Lower leg skin (tissue), 4 donors: ENCODE data around the gene AGBL5. TPM values are rescaled to one million over a fixed set of nuclear protein-coding genes. Genes with fewer than 3 reads are reported as not detected.
"Not testable (repeated sequence)": the region's sequence is repeated elsewhere in the genome, so short reads cannot be mapped to it uniquely, and the experiment has no call there.

Experiments used
- DNase-seq, 2 donors: peaks; one replicate each; pipeline ENCODE4 v3.0.0-alpha.2; 2019; ENCODE audit warnings: low spot score in 2 of 2
- H3K4me3 ChIP-seq: fragments of 200-600 bp; sonication (generic); 2 replicates; pipeline ENCODE4 v1.5.1; 2017; ENCODE audit warnings: mild to moderate bottlenecking, low read depth; ENCODE audit not compliant: poor library complexity, severe bottlenecking
- POLR2A ChIP-seq, 2 donors: fragments of 450-650 bp; IDR thresholded peaks; one replicate each; pipeline ENCODE4 v1.6.1; 2016 to 2017; ENCODE audit warnings: antibody characterized with exemption in 2 of 2, mild to moderate bottlenecking in 1 of 2, moderate library complexity in 1 of 2
- WGBS, 2 donors: methylation state at CpG; one replicate each; pipeline ENCODE4 v1.1.5; 2018; 5-methylcytosine and 5-hydroxymethylcytosine counted together
- intact Hi-C: fragments of 100-400 bp; cut with DNase I; formaldehyde crosslinking; loops from one replicate; pipeline ENCODE4 v1.15.0; 2023; ENCODE audit warnings: low total_unique reads
- total RNA-seq, 4 donors: library from RNA; depleted of rRNA; stranded (reverse); fragments of >200 nt; gene quantifications; one replicate each; pipeline ENCODE4 v1.1.0, GENCODE V29; 2016
- TF ChIP-seq, protein P1 (sequence below), 3 donors: fragments of 450-650 bp; IDR thresholded peaks; one replicate each; pipeline ENCODE4 v1.5.1; 2016; ENCODE audit warnings: antibody characterized with exemption in 3 of 3, mild to moderate bottlenecking in 3 of 3, moderate library complexity in 2 of 3

AGBL5 gene
- total RNA-seq, 4 donors from 2014 or later, result 9.4 to 17.0 (median 16.4) TPM

DNA sequence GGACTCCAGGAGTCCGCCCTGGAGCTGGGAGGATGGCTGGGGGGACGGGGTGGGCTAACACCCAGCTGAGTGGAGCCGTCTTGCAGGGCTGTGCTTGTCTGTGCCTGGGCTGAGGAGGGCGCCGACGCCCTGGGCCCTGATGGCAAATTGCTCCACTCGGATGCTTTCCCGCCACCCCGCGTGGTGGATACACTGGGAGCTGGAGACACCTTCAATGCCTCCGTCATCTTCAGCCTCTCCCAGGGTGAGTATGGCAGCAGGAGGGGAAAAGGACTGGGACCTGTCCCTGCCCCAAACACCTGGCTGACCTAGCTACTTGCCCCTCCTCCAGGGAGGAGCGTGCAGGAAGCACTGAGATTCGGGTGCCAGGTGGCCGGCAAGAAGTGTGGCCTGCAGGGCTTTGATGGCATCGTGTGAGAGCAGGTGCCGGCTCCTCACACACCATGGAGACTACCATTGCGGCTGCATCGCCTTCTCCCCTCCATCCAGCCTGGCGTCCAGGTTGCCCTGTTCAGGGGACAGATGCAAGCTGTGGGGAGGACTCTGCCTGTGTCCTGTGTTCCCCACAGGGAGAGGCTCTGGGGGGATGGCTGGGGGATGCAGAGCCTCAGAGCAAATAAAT is 48.0 kb downstream of the AGBL5 start:
- DNase-seq, result no peak
- H3K4me3 ChIP-seq, result no peak overlapping the region
- WGBS, 2 donors, result 88 to 90% methylated on average over 19 of the region's 19 CpGs
- TF ChIP-seq POLR2A (IDR thresholded peaks at IDR 0.05), result no peak
- TF ChIP-seq, protein P1, sequence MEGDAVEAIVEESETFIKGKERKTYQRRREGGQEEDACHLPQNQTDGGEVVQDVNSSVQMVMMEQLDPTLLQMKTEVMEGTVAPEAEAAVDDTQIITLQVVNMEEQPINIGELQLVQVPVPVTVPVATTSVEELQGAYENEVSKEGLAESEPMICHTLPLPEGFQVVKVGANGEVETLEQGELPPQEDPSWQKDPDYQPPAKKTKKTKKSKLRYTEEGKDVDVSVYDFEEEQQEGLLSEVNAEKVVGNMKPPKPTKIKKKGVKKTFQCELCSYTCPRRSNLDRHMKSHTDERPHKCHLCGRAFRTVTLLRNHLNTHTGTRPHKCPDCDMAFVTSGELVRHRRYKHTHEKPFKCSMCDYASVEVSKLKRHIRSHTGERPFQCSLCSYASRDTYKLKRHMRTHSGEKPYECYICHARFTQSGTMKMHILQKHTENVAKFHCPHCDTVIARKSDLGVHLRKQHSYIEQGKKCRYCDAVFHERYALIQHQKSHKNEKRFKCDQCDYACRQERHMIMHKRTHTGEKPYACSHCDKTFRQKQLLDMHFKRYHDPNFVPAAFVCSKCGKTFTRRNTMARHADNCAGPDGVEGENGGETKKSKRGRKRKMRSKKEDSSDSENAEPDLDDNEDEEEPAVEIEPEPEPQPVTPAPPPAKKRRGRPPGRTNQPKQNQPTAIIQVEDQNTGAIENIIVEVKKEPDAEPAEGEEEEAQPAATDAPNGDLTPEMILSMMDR (IDR thresholded peaks at IDR 0.05), result no peak
- intact Hi-C loops, result no loop called here

DNA sequence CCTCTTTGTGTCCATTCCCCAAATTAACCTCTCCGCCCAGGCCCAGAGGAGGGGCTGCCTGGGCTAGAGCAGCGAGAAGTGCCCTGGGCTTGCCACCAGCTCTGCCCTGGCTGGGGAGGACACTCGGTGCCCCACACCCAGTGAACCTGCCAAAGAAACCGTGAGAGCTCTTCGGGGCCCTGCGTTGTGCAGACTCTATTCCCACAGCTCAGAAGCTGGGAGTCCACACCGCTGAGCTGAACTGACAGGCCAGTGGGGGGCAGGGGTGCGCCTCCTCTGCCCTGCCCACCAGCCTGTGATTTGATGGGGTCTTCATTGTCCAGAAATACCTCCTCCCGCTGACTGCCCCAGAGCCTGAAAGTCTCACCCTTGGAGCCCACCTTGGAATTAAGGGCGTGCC is 48.6 kb downstream of the AGBL5 start:
- intact Hi-C loops, result loop anchor here (5.0 kb wide), 1 partner anchor 182 kb away; the partner anchor contains the start of gene TRIM54
- H3K4me3 ChIP-seq, result no peak overlapping the region
- DNase-seq, result no peak
- 80 to 87% methylated on average over 9 to 10 of the region's 10 CpGs for WGBS, 2 donors
- no peak for TF ChIP-seq POLR2A (IDR thresholded peaks at IDR 0.05)
- TF ChIP-seq, protein P1 (IDR thresholded peaks at IDR 0.05), result no peak

DNA sequence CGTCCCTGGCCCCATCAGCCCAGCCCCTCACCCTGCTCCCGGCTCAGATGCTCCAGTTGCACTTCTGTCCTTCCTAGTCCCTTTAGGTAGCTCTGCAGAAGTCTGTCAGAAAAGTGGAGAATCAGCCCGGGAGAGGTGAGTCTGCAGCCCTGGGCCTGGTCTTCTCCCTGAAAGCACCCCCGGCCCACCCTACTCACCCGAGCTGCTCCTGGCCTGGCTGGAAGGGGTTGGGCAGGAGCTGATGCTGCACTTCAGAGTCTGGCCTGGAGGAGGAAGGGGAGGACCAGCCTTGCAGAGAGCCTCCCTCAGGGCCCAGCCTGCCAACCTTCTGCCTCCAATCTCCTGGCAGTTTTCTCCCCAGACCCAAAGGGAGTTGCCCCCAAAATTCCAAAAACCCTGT is 50.9 kb downstream of the AGBL5 start:
- no peak for TF ChIP-seq POLR2A (IDR thresholded peaks at IDR 0.05)
- TF ChIP-seq, protein P1 (IDR thresholded peaks at IDR 0.05), result no peak
- intact Hi-C loops, result loop anchor here (5.0 kb wide), 1 partner anchor 180 kb away; the partner anchor contains the start of gene TRIM54
- whole genome bisulfite sequencing, 2 donors, result 83 to 87% methylated on average over 5 of the region's 5 CpGs
- DNase-seq, result no peak
- no peak overlapping the region for H3K4me3 ChIP-seq

DNA sequence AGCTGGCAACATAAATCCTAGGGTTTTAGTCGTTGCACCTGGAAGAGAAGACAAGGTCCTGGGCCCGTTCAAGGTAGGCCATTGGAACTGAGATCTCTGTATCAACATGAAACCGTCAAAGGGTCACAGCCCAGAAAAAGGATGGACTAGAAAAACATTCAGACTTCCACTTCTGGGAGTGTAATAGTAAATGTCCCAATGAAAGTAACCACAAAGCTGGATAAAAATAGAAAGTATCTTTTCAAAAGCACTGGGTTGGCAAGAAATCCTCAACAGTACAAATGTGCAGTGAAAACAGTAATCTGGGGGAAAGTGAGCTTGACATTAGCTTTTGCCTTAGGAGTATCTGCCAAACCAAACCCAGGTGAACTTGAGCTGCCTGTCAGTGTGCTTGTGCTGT is 54.5 kb downstream of the AGBL5 start:
- DNase-seq, result no peak
- TF ChIP-seq POLR2A (IDR thresholded peaks at IDR 0.05), result no peak
- TF ChIP-seq, protein P1 (IDR thresholded peaks at IDR 0.05), result no peak
- WGBS, 2 donors, result 58 to 73% methylated on average over 3 of the region's 3 CpGs
- intact Hi-C loops, result no loop called here
- H3K4me3 ChIP-seq, result no peak overlapping the region

DNA sequence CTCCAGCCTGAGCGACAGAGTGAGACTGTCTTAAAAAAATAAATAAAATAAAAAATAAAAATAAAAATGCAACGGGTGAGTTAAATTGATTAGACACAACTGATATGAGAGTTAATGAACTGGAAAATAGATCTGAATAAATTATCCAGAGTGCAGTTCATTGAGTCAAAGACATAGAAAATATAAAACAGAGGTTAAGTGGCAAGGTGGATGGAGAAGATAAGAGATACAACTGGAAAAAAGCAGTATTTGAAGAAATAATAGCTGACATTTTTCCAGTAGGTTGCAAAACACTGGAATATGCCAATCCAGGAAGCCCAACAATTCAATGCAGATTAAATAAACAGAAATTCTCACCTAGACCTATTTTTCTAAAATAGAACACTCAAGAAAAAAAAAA is 56.8 kb downstream of the AGBL5 start:
- no peak overlapping the region for H3K4me3 ChIP-seq
- 85 to 89% methylated on average over 2 of the region's 2 CpGs for WGBS, 2 donors
- TF ChIP-seq, protein P1 (IDR thresholded peaks at IDR 0.05), result no peak
- TF ChIP-seq POLR2A (IDR thresholded peaks at IDR 0.05), result no peak
- no peak for DNase-seq
- intact Hi-C loops, result no loop called here

DNA sequence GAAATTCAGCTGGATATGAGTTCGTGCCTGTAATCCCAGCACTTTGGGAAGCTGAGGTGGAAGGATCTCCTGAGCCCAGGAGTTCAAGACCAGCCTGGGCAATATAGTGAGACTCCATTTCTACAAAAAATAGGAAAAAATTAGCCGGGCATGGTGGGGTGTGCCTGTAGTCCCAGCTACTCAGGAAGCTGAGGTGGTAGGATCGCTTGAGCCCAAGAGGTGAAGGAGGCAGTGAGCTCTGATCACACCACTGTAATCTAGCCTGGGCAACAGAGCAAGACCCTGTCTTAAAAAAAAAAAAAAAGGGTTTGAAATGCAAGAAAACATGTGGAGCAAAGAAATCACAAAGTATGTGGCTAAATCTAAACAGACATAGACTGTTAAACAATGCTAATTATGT is 57.6 kb downstream of the AGBL5 start:
- TF ChIP-seq POLR2A (IDR thresholded peaks at IDR 0.05), result no peak
- TF ChIP-seq, protein P1 (IDR thresholded peaks at IDR 0.05), result no peak
- no peak for DNase-seq
- intact Hi-C loops, result no loop called here
- no peak overlapping the region for H3K4me3 ChIP-seq
- 91 to 92% methylated on average over 3 of the region's 3 CpGs for WGBS, 2 donors

DNA sequence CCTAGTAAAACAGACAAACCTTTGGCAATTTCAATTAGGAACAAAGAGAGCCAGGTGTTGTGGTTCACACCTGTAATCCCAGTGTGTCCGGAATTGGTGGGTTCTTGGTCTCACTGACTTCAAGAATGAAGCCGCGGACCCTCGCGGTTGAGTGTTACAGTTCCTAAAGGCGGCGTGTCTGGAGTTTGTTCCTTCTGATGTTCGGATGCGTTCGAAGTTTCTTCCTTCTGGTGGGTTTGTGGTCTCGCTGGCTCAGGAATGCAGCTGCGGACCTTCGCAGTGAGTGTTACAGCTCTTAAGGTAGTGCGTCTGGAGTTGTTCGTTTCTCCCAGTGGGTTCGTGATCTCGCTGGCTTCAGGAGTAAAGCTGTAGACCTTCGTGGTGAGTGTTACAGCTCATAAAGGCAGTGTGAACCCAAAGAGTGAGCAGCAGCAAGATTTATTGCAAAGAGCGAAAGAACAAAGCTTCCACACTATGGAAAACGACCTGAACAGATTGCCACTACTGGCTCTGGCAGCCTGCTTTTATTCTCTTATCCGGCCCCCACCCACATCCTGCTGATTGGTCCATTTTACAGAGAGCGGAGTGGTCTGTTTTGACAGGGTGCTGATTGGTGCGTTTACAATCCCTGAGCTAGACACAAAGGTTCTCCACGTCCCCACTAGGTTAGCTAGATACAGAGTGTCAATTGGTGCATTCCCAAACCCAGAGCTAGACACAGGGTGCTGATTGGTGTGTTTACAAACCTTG is 59.3 kb downstream of the AGBL5 start:
- H3K4me3 ChIP-seq, intact Hi-C loops, DNase-seq: not testable (repeated sequence)
- WGBS, 2 donors, result 85 to 86% methylated on average over 24 of the region's 24 CpGs

DNA sequence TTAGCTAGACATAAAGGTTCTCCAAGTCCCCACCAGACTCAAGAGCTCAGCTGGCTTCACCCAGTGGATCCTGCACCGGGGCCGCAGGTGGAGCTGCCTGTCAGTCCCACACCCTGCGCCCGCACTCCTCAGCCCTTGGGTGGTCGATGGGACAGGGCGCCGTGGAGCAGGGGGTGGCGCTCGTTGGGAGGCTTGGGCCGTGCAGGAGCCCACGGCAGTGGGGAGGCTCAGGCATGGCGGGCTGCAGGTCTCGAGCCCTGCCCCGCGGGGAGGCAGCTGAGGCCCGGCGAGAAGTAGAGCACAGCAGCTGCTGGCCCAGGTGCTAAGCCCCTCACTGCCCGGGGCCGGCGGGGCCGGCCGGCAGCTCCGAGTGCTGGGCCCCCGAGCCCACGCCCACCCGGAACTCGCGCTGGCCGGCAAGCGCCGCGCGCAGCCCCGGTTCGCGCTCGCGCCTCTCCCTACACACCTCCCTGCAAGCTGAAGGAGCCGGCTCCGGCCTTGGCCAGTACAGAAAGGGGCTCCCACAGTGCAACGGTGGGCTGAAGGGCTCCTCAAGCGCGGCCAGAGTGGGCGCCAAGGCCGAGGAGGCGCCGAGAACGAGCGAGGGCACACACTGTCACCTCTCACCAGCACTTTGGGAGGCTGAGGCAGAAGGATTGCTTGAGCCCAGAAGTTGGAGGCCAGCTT is 60.1 kb downstream of the AGBL5 start:
- 95% methylated on average over 47 to 49 of the region's 49 CpGs for WGBS, 2 donors
- H3K4me3 ChIP-seq, DNase-seq, intact Hi-C loops: not testable (repeated sequence)
